Measurements from ENCODE around the gene ZC3H18.

ZC3H18 gene

GRCh38 chr16:88655733-88656281 is 85.6 kb downstream of the ZC3H18 start:
- WGBS (ENCODE audit: extremely low coverage, insufficient coverage, low lambda C conversion rate) = no CpG with 5 or more reads among the region's 29 CpGs
- Histone ChIP-seq H3K27me3 (ENCODE audit: insufficient read depth, low read length, poor library complexity) (no peaks in the 10 kb centered on the region), H3K4me3 (ENCODE audit: low read length) (no peak overlapping the region), H4K8ac (ENCODE audit: low read depth, low read length) (no peak overlapping the region), H3K79me2 (ENCODE audit: control insufficient read depth, insufficient read depth, low read length) (peaks cover 14% of the 10 kb centered on the region), H2BK15ac (replicated peaks; ENCODE audit: low read depth) (no peak overlapping the region), H3K9ac (ENCODE audit: low read length) (no peak overlapping the region), H3K18ac (ENCODE audit: low read length) (no peak overlapping the region), H3K27ac (ENCODE audit: low read depth, low read length) (no peak overlapping the region), H3K4ac (ENCODE audit: low read depth, low read length) (no peak overlapping the region), H4K5ac (ENCODE audit: low read length) (no peak overlapping the region), H3K36me3 (ENCODE audit: control insufficient read depth, insufficient read depth, low read length) (peaks cover 4% of the 10 kb centered on the region), H3K4me1 (ENCODE audit: control insufficient read depth, low read depth, low read length) (peaks cover 3% of the 10 kb centered on the region), H2BK5ac (ENCODE audit: low read length) (no peak overlapping the region), H2AK5ac (ENCODE audit: low read length) (no peak overlapping the region), H3K4me2 (ENCODE audit: low read length) (no peak overlapping the region), H3K23ac (ENCODE audit: low read length) (no peak overlapping the region), H2BK120ac (ENCODE audit: low read depth, low read length) (no peak overlapping the region), H3K79me1 (ENCODE audit: low read length) (peaks cover 11% of the 10 kb centered on the region), H3K56ac (ENCODE audit: low read length) (no peak overlapping the region)
- no peak for DNase-seq

- Histone ChIP-seq H3K9ac (ENCODE audit: low read length) (no peak overlapping the region), H3K27me3 (ENCODE audit: insufficient read depth, low read length, poor library complexity) (no peaks in the 10 kb centered on the region), H3K56ac (ENCODE audit: low read length) (no peak overlapping the region), H3K23ac (ENCODE audit: low read length) (no peak overlapping the region), H3K36me3 (ENCODE audit: control insufficient read depth, insufficient read depth, low read length) (peaks cover 4% of the 10 kb centered on the region), H2BK120ac (ENCODE audit: low read depth, low read length) (no peak overlapping the region), H3K27ac (ENCODE audit: low read depth, low read length) (no peak overlapping the region), H3K4me1 (ENCODE audit: control insufficient read depth, low read depth, low read length) (peaks cover 2% of the 10 kb centered on the region), H2AK5ac (ENCODE audit: low read length) (no peak overlapping the region), H2BK15ac (replicated peaks; ENCODE audit: low read depth) (no peak overlapping the region), H4K5ac (ENCODE audit: low read length) (no peak overlapping the region), H2BK5ac (ENCODE audit: low read length) (no peak overlapping the region), H3K4me2 (ENCODE audit: low read length) (no peak overlapping the region), H3K18ac (ENCODE audit: low read length) (no peak overlapping the region), H3K4ac (ENCODE audit: low read depth, low read length) (no peak overlapping the region), H4K8ac (ENCODE audit: low read depth, low read length) (no peak overlapping the region), H3K4me3 (ENCODE audit: low read length) (no peak overlapping the region), H3K79me1 (ENCODE audit: low read length) (peaks cover 12% of the 10 kb centered on the region), H3K79me2 (ENCODE audit: control insufficient read depth, insufficient read depth, low read length) (peaks cover 20% of the 10 kb centered on the region)
- no CpG with 5 or more reads among the region's 25 CpGs for WGBS (ENCODE audit: extremely low coverage, insufficient coverage, low lambda C conversion rate)
- no peak for DNase-seq
Observed at GRCh38 chr16:88656291-88656980, 86.2 kb downstream of the ZC3H18 start.

DNA sequence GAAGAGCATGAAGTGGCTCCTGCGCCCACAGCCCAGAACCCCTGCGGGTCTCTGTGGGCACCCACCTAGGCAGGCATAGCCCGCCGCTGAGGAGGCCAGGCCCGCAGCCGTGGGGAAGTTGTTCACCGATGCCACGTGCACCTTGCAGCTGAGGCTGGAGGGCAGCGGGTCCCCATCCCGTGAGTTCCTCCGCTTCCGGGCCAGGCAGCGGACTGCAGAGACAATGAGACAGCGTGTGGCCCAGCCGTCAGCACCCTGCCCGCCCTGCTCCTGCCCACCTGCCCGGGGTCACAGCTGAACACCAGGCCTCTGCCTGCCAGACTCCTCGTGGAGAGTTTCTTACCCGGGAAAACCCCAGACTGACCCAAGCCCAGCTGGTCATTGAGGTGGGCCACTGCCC is 87.2 kb downstream of the ZC3H18 start:
- no peak for DNase-seq
- Histone ChIP-seq H3K4me3 (ENCODE audit: low read length) (no peak overlapping the region), H3K56ac (ENCODE audit: low read length) (no peak overlapping the region), H3K27ac (ENCODE audit: low read depth, low read length) (no peak overlapping the region), H2AK5ac (ENCODE audit: low read length) (no peak overlapping the region), H3K27me3 (ENCODE audit: insufficient read depth, low read length, poor library complexity) (no peaks in the 10 kb centered on the region), H4K5ac (ENCODE audit: low read length) (no peak overlapping the region), H3K36me3 (ENCODE audit: control insufficient read depth, insufficient read depth, low read length) (peaks cover 4% of the 10 kb centered on the region), H3K4ac (ENCODE audit: low read depth, low read length) (no peak overlapping the region), H2BK15ac (replicated peaks; ENCODE audit: low read depth) (no peak overlapping the region), H3K18ac (ENCODE audit: low read length) (no peak overlapping the region), H2BK120ac (ENCODE audit: low read depth, low read length) (no peak overlapping the region), H3K9ac (ENCODE audit: low read length) (no peak overlapping the region), H3K23ac (ENCODE audit: low read length) (no peak overlapping the region), H3K79me2 (ENCODE audit: control insufficient read depth, insufficient read depth, low read length) (peaks cover 27% of the 10 kb centered on the region), H4K8ac (ENCODE audit: low read depth, low read length) (no peak overlapping the region), H2BK5ac (ENCODE audit: low read length) (no peak overlapping the region), H3K4me1 (ENCODE audit: control insufficient read depth, low read depth, low read length) (peaks cover 2% of the 10 kb centered on the region), H3K4me2 (ENCODE audit: low read length) (no peak overlapping the region), H3K79me1 (ENCODE audit: low read length) (peaks cover 15% of the 10 kb centered on the region)
- WGBS (ENCODE audit: extremely low coverage, insufficient coverage, low lambda C conversion rate) = no CpG with 5 or more reads among the region's 19 CpGs

GRCh38 chr16:88658714-88659113 is 88.5 kb downstream of the ZC3H18 start:
- no peak overlapping the region for H3K4ac ChIP-seq (ENCODE audit: low read depth, low read length)
- peaks cover 2% of the 10 kb centered on the region for H3K4me1 ChIP-seq (ENCODE audit: control insufficient read depth, low read depth, low read length)
- no peak overlapping the region for H2AK5ac ChIP-seq (ENCODE audit: low read length)
- H3K4me2 ChIP-seq (ENCODE audit: low read length) = no peak overlapping the region
- DNase-seq = no peak
- H3K27me3 ChIP-seq (ENCODE audit: insufficient read depth, low read length, poor library complexity) = no peaks in the 10 kb centered on the region
- no peak overlapping the region for H3K27ac ChIP-seq (ENCODE audit: low read depth, low read length)
- H3K36me3 ChIP-seq (ENCODE audit: control insufficient read depth, insufficient read depth, low read length) = peaks cover 4% of the 10 kb centered on the region
- no peak overlapping the region for H3K56ac ChIP-seq (ENCODE audit: low read length)
- H3K4me3 ChIP-seq (ENCODE audit: low read length) = no peak overlapping the region
- no peak overlapping the region for H2BK15ac ChIP-seq (replicated peaks; ENCODE audit: low read depth)
- no peak overlapping the region for H4K8ac ChIP-seq (ENCODE audit: low read depth, low read length)
- H3K79me2 ChIP-seq (ENCODE audit: control insufficient read depth, insufficient read depth, low read length) = peaks cover 29% of the 10 kb centered on the region
- H3K18ac ChIP-seq (ENCODE audit: low read length) = no peak overlapping the region
- H3K23ac ChIP-seq (ENCODE audit: low read length) = no peak overlapping the region
- no peak overlapping the region for H3K9ac ChIP-seq (ENCODE audit: low read length)
- H4K5ac ChIP-seq (ENCODE audit: low read length) = no peak overlapping the region
- no CpG with 5 or more reads among the region's 15 CpGs for WGBS (ENCODE audit: extremely low coverage, insufficient coverage, low lambda C conversion rate)
- peaks cover 15% of the 10 kb centered on the region for H3K79me1 ChIP-seq (ENCODE audit: low read length)
- no peak overlapping the region for H2BK5ac ChIP-seq (ENCODE audit: low read length)
- H2BK120ac ChIP-seq (ENCODE audit: low read depth, low read length) = no peak overlapping the region

GRCh38 chr16:88659160-88659559 is 89.0 kb downstream of the ZC3H18 start:
- no peak overlapping the region for H3K4me2 ChIP-seq (ENCODE audit: low read length)

More at GRCh38 chr16:88659160-88659559, 89.0 kb downstream of the ZC3H18 start:
- no peak overlapping the region for H4K8ac ChIP-seq (ENCODE audit: low read depth, low read length)
- peaks cover 31% of the 10 kb centered on the region for H3K79me2 ChIP-seq (ENCODE audit: control insufficient read depth, insufficient read depth, low read length)
- no peak overlapping the region for H3K27ac ChIP-seq (ENCODE audit: low read depth, low read length)
- H3K9ac ChIP-seq (ENCODE audit: low read length) = no peak overlapping the region
- H2BK5ac ChIP-seq (ENCODE audit: low read length) = no peak overlapping the region
- peaks cover 4% of the 10 kb centered on the region for H3K36me3 ChIP-seq (ENCODE audit: control insufficient read depth, insufficient read depth, low read length)
- peaks cover 15% of the 10 kb centered on the region for H3K79me1 ChIP-seq (ENCODE audit: low read length)
- no peak for DNase-seq
- H3K23ac ChIP-seq (ENCODE audit: low read length) = no peak overlapping the region
- no peak overlapping the region for H2BK120ac ChIP-seq (ENCODE audit: low read depth, low read length)
- H3K4ac ChIP-seq (ENCODE audit: low read depth, low read length) = no peak overlapping the region
- no peaks in the 10 kb centered on the region for H3K27me3 ChIP-seq (ENCODE audit: insufficient read depth, low read length, poor library complexity)
- no peak overlapping the region for H3K18ac ChIP-seq (ENCODE audit: low read length)
- peaks cover 2% of the 10 kb centered on the region for H3K4me1 ChIP-seq (ENCODE audit: control insufficient read depth, low read depth, low read length)
- WGBS (ENCODE audit: extremely low coverage, insufficient coverage, low lambda C conversion rate) = no CpG with 5 or more reads among the region's 25 CpGs
- no peak overlapping the region for H2BK15ac ChIP-seq (replicated peaks; ENCODE audit: low read depth)
- H2AK5ac ChIP-seq (ENCODE audit: low read length) = no peak overlapping the region
- H3K4me3 ChIP-seq (ENCODE audit: low read length) = no peak overlapping the region
- no peak overlapping the region for H3K56ac ChIP-seq (ENCODE audit: low read length)
- no peak overlapping the region for H4K5ac ChIP-seq (ENCODE audit: low read length)
